IMR-90 (cell line): ENCODE results near the gene FTO. TPM values are rescaled to one million over a fixed set of nuclear protein-coding genes. Genes with fewer than 3 reads are reported as not detected.

ENCODE experiments used
- ATAC-seq: fragments of 200-7000 bp; cut with Tn5 transposase; 2 replicates; pipeline ENCODE4 v1.9.1; 2020; ENCODE audit warnings: low read depth, mild to moderate bottlenecking, moderate library complexity
- BruUV-seq: library from RNA; stranded (reverse); fragments of 400-500 nt; replicated peaks from 2 replicates; lab custom pipeline; 2021; lab: Mats Ljungman, UMichigan
- CTCF ChIA-PET: fragments of 300-600 bp; formaldehyde crosslinking; extraction: SDS; loops from one replicate; lab custom pipeline; 2021; ENCODE audit warnings: antibody characterized with exemption; lab: Yijun Ruan, JAX
- POLR2A ChIA-PET: fragments of 300-600 bp; sonication (Branson Sonifier 250); formaldehyde crosslinking; loops from one replicate; lab custom pipeline; 2022; ENCODE audit warnings: antibody characterized with exemption; ENCODE audit not compliant: unreplicated experiment; lab: Charles Lee
- DNase-seq: peaks from one replicate; pipeline ENCODE4 v3.0.0; 2013
- H2AFZ ChIP-seq: replicated peaks from 2 replicates; pipeline ENCODE3; 2013; ENCODE audit warnings: low read length, mild to moderate bottlenecking; ENCODE audit not compliant: poor library complexity
- H2AK5ac ChIP-seq: 2 replicates; pipeline ENCODE4 v1.6.1; 2013; ENCODE audit warnings: low read depth, low read length, inconsistent platforms
- H2AK9ac ChIP-seq: replicated peaks from 2 replicates; pipeline ENCODE3; 2013; ENCODE audit warnings: mild to moderate bottlenecking, low read depth, low read length, moderate library complexity; ENCODE audit not compliant: poor library complexity
- H2BK120ac ChIP-seq: 2 replicates; pipeline ENCODE4 v1.6.1; 2013; ENCODE audit warnings: low read depth, low read length, inconsistent platforms
- H2BK15ac ChIP-seq: 3 replicates; pipeline ENCODE4 v1.6.1; 2013; ENCODE audit warnings: low read depth, low read length, inconsistent platforms
- H2BK20ac ChIP-seq: 2 replicates; pipeline ENCODE4 v1.6.1; 2013; ENCODE audit warnings: low read depth, mild to moderate bottlenecking, inconsistent platforms, low read length, moderate library complexity
- H2BK5ac ChIP-seq: 2 replicates; pipeline ENCODE4 v1.6.1; 2013; ENCODE audit warnings: mild to moderate bottlenecking, low read depth, low read length, inconsistent platforms; ENCODE audit not compliant: poor library complexity, severe bottlenecking
- H3K14ac ChIP-seq: replicated peaks from 2 replicates; pipeline ENCODE4 v1.6.1; 2013; ENCODE audit warnings: low read depth, low read length, inconsistent platforms
- H3K18ac ChIP-seq: 2 replicates; pipeline ENCODE4 v1.6.1; 2013; ENCODE audit warnings: low read depth, low read length, control low read depth
- H3K23ac ChIP-seq: 2 replicates; pipeline ENCODE4 v1.6.1; 2013; ENCODE audit warnings: low read depth, low read length, inconsistent platforms
- H3K27ac ChIP-seq: 2 replicates; pipeline ENCODE4 v1.5.1; 2013; ENCODE audit warnings: mild to moderate bottlenecking, control low read depth, low read length; ENCODE audit not compliant: insufficient read depth
- H3K27me3 ChIP-seq: 2 replicates; pipeline ENCODE4 v1.6.1; 2013; ENCODE audit warnings: low read length; ENCODE audit not compliant: control insufficient read depth, insufficient read depth
- H3K36me3 ChIP-seq: 2 replicates; pipeline ENCODE4 v1.6.1; 2013; ENCODE audit warnings: low read length, mixed read lengths; ENCODE audit not compliant: control insufficient read depth, insufficient read depth
- H3K4ac ChIP-seq: 2 replicates; pipeline ENCODE4 v1.6.1; 2013; ENCODE audit warnings: low read depth, low read length, inconsistent platforms
- H3K4me1 ChIP-seq: 2 replicates; pipeline ENCODE4 v1.6.1; 2013; ENCODE audit warnings: low read length, mixed read lengths; ENCODE audit not compliant: control insufficient read depth, insufficient read depth
- H3K4me2 ChIP-seq: 2 replicates; pipeline ENCODE4 v1.6.1; 2013; ENCODE audit warnings: low read depth, mild to moderate bottlenecking, control low read depth, low read length, moderate library complexity
- H3K4me3 ChIP-seq: 2 replicates; pipeline ENCODE4 v1.5.1; 2013; ENCODE audit warnings: low read depth, mild to moderate bottlenecking, control low read depth, low read length, moderate library complexity; ENCODE audit not compliant: insufficient read depth
- H3K56ac ChIP-seq: 2 replicates; pipeline ENCODE4 v1.6.1; 2013; ENCODE audit warnings: low read length, inconsistent platforms; ENCODE audit not compliant: insufficient read depth; ENCODE audit errors: extremely low read depth
- H3K79me1 ChIP-seq, 2 experiments: 2 replicates each; pipeline ENCODE4 v1.6.1; 2013; ENCODE audit warnings: low read length in 2 of 2, inconsistent platforms in 1 of 2, low read depth in 1 of 2
- H3K9ac ChIP-seq: 2 replicates; pipeline ENCODE4 v1.6.1; 2013; ENCODE audit warnings: low read depth, low read length, control low read depth
- H3K9me1 ChIP-seq: 2 replicates; pipeline ENCODE4 v1.6.1; 2013; ENCODE audit warnings: low read length, inconsistent platforms; ENCODE audit not compliant: insufficient read depth
- H3K9me3 ChIP-seq: 2 replicates; pipeline ENCODE4 v1.6.1; 2013; ENCODE audit warnings: low read length; ENCODE audit not compliant: control insufficient read depth, insufficient read depth
- H4K20me1 ChIP-seq: 2 replicates; pipeline ENCODE4 v1.6.1; 2013; ENCODE audit warnings: low read length, inconsistent platforms; ENCODE audit not compliant: insufficient read depth
- H4K5ac ChIP-seq: 2 replicates; pipeline ENCODE4 v1.6.1; 2013; ENCODE audit warnings: mild to moderate bottlenecking, low read depth, low read length, control low read depth
- H4K8ac ChIP-seq, 2 experiments: 2 replicates each; pipeline ENCODE4 v1.6.1; 2013; ENCODE audit warnings: low read depth in 2 of 2, low read length in 2 of 2, control low read depth in 1 of 2, inconsistent platforms in 1 of 2
- H4K91ac ChIP-seq: 2 replicates; pipeline ENCODE4 v1.6.1; 2013; ENCODE audit warnings: low read depth, low read length, inconsistent platforms; ENCODE audit not compliant: insufficient read depth
- FOS ChIP-seq: fragments of 150-350 bp; IDR thresholded peaks from 2 replicates; pipeline ENCODE4 v1.6.1; 2016; ENCODE audit warnings: low read depth, low read length
- MAZ ChIP-seq: IDR thresholded peaks from 2 replicates; pipeline ENCODE4 v1.6.1; 2012; ENCODE audit warnings: low read depth, mild to moderate bottlenecking, low read length, improper control_type of control experiment, moderate library complexity, borderline replicate concordance
- NFE2L2 ChIP-seq: fragments of 150-350 bp; IDR thresholded peaks from 2 replicates; pipeline ENCODE4 v1.6.1; 2016; ENCODE audit warnings: low read depth, mild to moderate bottlenecking, low read length
- RCOR1 ChIP-seq: IDR thresholded peaks from 2 replicates; pipeline ENCODE4 v1.6.1; 2012; ENCODE audit warnings: mild to moderate bottlenecking, low read length, improper control_type of control experiment; ENCODE audit not compliant: insufficient replicate concordance
- RFX5 ChIP-seq: IDR thresholded peaks from 2 replicates; pipeline ENCODE4 v1.8.0; 2012; ENCODE audit warnings: low read depth, mild to moderate bottlenecking, low read length, moderate library complexity
- WGBS, 2 experiments: methylation state at CpG; one replicate each; pipeline versions ENCODE4 v1.1.5 to v1.1.7; 2013; ENCODE audit warnings: missing lambda C conversion rate in 2 of 2; ENCODE audit not compliant: insufficient read length in 1 of 2; ENCODE audit errors: extremely low coverage in 2 of 2; 5-methylcytosine and 5-hydroxymethylcytosine counted together
- dilution Hi-C: fragments of 300-500 bp; cut with HindIII; formaldehyde crosslinking; loops from one replicate; pipeline ENCODE4 v1.14.3; 2018; ENCODE audit warnings: low sequenced_read_pairs; ENCODE audit not compliant: unreplicated experiment
- in situ Hi-C: fragments of 300-500 bp; cut with MboI; formaldehyde crosslinking; loops from 3 replicates; pipeline ENCODE4 v1.14.3; 2019; ENCODE audit warnings: low sequenced_read_pairs, inconsistent platforms, mixed read lengths
- intact Hi-C: fragments of 100-400 bp; cut with micrococcal nuclease; formaldehyde crosslinking; loops from 2 replicates; pipeline ENCODE4 v1.10.0; 2022
- polyA plus RNA-seq, 3 experiments: library from polyadenylated mRNA; depleted of rRNA; stranded (reverse); fragments of >200 nt; gene quantifications; 2 replicates each; pipeline ENCODE4 v1.2.3, GENCODE V29; 2012; ENCODE audit warnings: low replicate concordance in 1 of 3
- total RNA-seq: library from RNA; depleted of rRNA; stranded (reverse); fragments of >200 nt; gene quantifications from 2 replicates; pipeline ENCODE4 v1.2.3, GENCODE V29; 2012

Gene FTO
- total and polyA plus RNA-seq, 2 of the 4 experiments (the other 2 are of a cell fraction): 70.3 to 132 TPM

GRCh38 chr16:54052271-54052670 lies 348.3 kb downstream of the FTO start:
- H3K27ac ChIP-seq: no peak overlapping the region
- BruUV-seq: no TSS peak
- no peak overlapping the region for H2AK9ac ChIP-seq
- no peak overlapping the region for H3K9ac ChIP-seq
- H3K4me2 ChIP-seq: no peak overlapping the region
- CTCF ChIA-PET: no interaction called here
- H4K20me1 ChIP-seq: no peaks in the 10 kb centered on the region
- H3K27me3 ChIP-seq: no peaks in the 10 kb centered on the region
- no peak overlapping the region for H3K56ac ChIP-seq
- ATAC-seq: no peak
- POLR2A ChIA-PET: no interaction called here
- no peaks in the 10 kb centered on the region for H3K4me1 ChIP-seq
- H2BK5ac ChIP-seq: no peak overlapping the region
- H2AK5ac ChIP-seq: no peak overlapping the region
- H3K4ac ChIP-seq: no peak overlapping the region
- no peak overlapping the region for H4K91ac ChIP-seq
- H3K23ac ChIP-seq: no peak overlapping the region
- H4K5ac ChIP-seq: no peak overlapping the region
- no peaks in the 10 kb centered on the region for H3K79me1 ChIP-seq
- H3K18ac ChIP-seq: no peak overlapping the region
- dilution Hi-C loops: no loop called here
- H4K8ac ChIP-seq: no peak overlapping the region
- H2BK20ac ChIP-seq: no peak overlapping the region
- no peaks in the 10 kb centered on the region for H3K36me3 ChIP-seq
- no peak for TF ChIP-seq MAZ
- no peak for TF ChIP-seq RCOR1
- no peak for TF ChIP-seq RFX5
- no peak for TF ChIP-seq NFE2L2
- no peak for TF ChIP-seq FOS
- H2BK120ac ChIP-seq: no peak overlapping the region
- 92% methylated on average over 2 of the region's 5 CpGs; no CpG with 5 or more reads in 1 of the 2 experiments for WGBS, 2 experiments
- no peak overlapping the region for H3K4me3 ChIP-seq
- H3K9me1 ChIP-seq: peaks cover 2% of the 10 kb centered on the region; the same call in 1 of the 2 replicates
- H2BK15ac ChIP-seq: no peak overlapping the region
- in situ Hi-C loops: no loop called here
- no peak overlapping the region for H3K14ac ChIP-seq
- DNase-seq: no peak
- intact Hi-C loops: no loop called here
- H3K9me3 ChIP-seq: no peaks in the 10 kb centered on the region
- no peak overlapping the region for H2AFZ ChIP-seq
